Umbilical cord (tissue), 2 donors: ENCODE measurements around the gene DYNLT2. TPM values are rescaled to one million over a fixed set of nuclear protein-coding genes. Genes with fewer than 3 reads are reported as not detected.

Experiments used
- DNase-seq: peaks from one replicate; pipeline ENCODE4 v3.0.0-alpha.2; 2015; ENCODE audit warnings: low spot score
- total RNA-seq: library from RNA; depleted of rRNA; stranded (reverse); fragments of >200 nt; gene quantifications from one replicate; pipeline ENCODE4 v1.2.3, GENCODE V29; 2014; ENCODE audit warnings: low replicate concordance; ENCODE audit not compliant: insufficient read depth

DYNLT2 gene
- total RNA-seq, 1 donor from 2014 or later: 13.0 TPM

DNA sequence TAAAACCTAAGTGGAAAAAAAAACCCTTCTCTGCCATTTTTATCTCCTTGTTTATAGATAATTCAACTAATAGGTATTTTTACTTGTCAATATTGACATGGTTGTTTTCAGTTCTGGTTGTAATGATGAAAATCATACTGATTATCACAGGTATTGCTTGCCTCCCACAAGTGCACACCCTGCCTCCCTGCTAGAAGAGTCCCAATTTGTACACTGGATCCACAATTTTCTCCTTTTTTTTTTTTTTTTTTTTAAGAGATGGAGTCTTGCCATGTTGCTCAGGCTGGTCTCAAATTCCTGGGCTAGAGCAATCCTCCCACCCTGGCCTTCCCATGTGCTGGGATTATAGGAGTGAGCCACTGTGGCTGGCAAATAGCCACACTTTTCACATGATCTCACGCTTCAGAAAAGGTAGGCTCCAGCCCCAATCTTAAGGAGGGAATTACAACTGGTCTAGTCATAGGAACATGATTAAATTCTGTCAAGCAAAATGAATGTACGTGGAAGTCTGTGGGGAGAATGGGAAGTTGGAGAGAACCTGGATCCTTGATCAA, 12.3 kb downstream of the DYNLT2 start:
- no peak for DNase-seq

DNA sequence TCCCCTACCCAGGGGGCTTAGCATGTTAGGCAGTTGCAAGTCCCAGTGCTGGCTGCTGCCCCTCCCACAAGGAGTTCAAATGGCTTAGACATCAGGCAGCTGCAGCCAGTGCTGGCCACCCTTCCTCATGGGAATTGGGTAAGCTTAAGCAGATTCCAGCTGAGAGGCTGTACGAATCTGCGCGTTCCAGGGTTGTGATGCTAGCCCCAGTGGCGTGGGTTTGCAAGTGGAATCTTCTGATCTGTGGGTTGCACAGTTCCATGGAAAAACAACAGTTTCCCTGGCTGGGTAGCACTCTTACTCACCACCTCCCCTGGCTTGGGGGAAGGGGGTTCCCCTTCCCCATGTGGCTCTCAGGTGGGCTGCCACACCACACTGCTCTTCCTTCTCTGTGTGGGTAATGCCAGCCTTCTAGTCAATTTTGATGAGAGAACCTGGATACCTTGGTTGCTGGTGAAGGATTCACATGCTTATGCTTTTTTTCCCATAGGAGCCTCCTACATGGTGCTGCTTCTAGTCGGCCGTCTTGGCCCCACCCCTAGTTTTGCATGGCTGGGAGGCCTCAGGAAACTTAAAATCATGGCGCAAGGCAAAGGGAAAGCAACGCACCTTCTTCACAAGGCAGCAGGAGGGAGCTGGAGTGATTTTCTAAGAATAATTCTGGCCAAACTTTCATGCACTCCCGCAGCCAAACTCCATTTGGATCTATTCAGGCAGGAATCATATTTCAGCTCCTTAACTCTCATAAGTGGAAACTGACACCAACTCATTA, 13.0 kb downstream of the DYNLT2 start:
- no peak for DNase-seq

DNA sequence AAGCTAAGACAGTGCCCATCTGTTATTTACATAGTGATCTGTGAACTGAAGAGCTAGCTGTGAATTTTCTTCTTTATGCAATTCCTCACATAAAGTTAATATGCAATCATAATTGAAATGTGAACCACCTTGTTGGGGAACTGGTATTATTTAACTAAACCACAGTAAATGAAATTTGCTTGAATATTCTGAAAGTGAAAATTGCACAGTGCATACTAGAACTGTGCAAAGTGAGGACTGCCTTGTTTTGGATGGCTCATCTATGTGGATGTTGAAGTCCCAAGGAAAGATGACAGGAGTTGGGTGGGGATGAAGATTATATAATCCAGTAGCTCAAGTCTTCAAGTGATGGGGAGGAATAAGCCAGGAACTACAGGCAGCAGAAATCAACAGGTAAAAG, 21.4 kb downstream of the DYNLT2 start:
- no peak for DNase-seq

DNA sequence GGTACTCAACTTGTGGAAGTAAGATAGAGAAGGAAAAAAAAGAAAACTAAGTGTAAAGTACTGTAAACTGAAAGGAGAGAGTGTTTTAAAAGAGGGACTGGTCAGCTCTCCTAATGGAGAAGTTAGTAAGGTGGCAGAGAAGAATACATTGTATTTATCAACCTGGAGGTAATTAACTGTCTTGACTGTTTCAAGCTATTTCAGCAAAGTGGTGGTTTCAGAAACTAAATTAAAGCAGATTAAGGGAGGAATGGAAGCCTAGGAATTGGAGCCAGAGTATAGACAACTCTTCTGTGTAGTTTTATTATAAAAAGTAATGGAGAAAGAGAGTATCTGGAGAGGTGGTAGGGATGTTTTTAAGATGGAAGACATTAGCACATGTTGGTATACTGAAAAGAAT, 24.4 kb downstream of the DYNLT2 start:
- DNase-seq: no peak

DNA sequence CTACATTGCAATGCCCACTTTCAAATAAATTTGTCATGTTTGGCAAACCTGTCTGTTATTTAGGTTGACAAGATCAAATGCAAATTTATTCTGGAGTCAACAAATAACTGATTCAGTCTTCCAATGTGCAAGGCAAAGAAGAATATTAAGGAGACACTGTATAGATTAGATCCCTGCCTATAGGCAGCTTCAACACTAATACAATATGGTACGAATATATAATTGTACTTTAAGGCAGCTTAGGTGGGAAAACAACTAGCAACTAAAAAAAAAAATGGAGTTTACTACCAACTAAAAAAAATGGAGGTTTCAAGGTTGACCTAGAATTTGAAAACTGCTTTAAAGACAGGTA, 25.3 kb downstream of the DYNLT2 start:
- no peak for DNase-seq

DNA sequence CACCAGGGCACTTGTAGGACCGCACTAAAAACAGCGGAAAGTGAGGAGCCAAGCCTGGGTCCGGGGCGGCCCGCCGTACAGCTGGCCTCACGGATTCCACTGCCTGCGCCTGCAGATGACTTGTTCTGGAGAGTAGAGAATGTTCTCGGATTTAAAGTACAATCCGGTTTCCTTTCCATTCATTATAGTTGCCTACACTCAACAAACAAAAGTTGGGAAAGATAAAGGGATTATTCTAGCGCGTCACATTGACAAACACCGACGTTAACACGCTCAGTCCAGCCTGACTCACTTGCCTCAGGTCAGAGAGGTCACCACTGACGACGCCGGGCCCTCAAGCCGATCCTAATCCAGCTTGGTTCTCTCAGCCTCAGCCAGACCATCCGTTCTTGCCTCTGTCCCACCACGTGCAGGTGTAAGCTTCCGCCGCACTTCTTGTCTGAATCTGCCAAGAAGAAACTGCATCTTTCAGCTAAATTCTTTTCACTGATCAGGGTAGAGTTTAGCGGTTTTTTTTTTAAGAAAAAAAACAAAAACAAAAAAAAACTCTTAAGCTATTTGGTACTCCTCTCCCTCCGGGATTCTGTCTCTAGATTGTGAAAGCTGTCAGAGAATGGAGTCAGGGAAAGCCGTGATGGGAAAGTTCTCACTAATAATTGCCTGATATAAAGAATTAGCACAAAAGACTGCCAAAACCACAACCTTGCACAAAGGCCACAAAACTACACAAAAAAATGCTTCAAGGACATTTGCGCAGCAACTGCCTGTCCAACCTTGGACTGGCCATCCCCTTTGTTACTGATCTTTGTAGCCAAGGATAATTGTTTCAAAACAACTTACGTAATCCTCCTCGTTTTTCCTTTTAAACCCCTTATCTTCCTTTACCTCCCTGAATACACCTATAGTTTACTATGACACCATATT, 26.0 kb downstream of the DYNLT2 start:
- DNase-seq: no peak

DNA sequence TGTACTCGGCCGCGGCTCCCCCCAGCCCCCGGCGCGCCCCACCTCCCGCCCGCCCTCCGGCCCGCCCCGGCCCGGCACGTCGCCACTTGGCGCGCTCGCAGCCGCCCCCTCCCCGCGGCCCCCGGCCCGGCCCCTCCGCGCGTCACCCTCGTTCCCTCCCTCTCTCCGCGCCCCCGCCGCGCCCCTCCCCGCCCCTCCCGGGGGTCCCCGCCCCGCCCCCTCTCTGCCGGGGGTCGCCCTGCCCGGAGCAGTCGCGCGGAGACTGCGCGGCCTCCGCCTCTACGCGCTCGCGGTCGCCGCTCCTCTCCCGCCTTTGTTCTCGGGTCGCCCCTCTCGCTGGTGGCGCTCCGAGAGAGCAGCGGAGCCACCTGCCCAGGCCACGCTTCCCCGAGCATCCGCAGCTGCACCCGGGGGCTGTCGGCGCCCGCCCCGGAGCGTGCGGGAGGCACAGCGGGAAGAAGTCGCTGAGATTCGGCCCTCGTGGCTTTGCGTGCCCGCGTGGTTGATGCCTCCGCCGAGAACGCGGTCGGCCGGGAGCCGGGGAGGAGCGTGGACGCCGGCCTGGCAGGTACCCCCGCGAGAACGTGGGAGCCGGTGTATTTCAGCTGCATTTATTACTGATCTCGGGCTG, 26.8 kb downstream of the DYNLT2 start, which contains the start of gene PHF10:
Gene PHF10, minus strand, starts transcription at position 7 of the 631 bp plus-strand sequence. CDS start 569 bp downstream, outside the sequence.
- peak; percentile 66 for DNase-seq

DNA sequence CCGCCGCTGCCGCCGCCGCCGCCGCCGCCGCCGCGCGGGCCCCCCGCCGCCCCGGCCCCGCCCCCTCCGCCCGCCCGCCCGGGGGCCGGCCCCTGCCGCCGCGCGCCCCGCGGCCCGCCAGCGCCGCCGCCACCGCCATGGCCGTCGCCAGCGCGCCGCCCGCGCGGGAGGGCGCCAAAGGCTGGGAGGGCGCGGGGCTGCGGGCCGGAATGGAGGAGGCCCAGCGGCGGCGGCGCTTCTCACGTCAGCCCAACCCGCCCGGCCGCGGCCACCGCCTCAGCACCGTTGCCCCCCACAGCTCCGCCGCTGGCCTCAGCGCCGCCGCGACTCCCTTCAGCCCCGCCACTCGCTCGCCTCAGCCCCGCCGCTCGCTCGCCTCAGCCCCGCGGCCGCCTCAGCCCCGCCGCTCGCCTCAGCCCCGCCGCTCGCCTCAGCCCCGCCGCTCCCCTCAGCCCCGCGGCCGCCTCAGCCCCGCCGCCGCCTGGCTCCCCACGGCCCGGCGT, 27.3 kb downstream of the DYNLT2 start:
- peak; percentile 33 for DNase-seq

DNA sequence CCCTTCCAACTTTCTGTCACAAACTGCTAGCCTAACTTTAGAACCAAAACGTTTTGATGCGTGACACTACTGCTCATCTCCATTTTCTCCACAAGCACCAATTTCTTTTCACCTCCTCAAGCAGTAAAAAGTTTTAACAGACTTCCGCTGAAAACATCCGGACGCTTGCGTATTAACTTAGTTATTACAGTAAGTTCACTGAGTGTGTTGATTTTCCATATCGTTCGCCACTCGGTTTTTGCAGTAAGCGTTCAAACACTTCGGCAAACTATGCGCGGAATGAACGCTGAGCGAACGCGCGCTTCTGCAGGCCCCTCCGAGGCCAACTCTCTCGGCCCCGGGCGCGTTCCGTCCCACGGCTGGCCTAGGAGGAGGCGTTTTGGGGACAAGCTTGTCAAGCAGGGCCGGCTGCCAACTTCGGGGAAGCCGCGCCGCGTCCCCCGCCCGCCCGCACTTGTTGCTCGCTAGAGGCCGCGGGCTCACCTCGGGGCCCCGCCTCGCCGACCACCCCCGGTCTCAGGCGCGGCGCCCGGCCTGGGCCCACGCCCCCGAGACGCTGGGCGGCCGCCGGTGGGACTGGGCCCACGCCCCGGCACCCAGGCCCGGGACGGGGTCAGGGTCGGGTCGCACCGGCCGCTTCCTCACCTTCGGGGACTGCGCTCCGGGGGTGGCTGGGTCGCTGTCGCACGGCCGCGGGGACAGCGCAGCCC, 28.0 kb downstream of the DYNLT2 start:
- DNase-seq: peak; percentile 77

DNA sequence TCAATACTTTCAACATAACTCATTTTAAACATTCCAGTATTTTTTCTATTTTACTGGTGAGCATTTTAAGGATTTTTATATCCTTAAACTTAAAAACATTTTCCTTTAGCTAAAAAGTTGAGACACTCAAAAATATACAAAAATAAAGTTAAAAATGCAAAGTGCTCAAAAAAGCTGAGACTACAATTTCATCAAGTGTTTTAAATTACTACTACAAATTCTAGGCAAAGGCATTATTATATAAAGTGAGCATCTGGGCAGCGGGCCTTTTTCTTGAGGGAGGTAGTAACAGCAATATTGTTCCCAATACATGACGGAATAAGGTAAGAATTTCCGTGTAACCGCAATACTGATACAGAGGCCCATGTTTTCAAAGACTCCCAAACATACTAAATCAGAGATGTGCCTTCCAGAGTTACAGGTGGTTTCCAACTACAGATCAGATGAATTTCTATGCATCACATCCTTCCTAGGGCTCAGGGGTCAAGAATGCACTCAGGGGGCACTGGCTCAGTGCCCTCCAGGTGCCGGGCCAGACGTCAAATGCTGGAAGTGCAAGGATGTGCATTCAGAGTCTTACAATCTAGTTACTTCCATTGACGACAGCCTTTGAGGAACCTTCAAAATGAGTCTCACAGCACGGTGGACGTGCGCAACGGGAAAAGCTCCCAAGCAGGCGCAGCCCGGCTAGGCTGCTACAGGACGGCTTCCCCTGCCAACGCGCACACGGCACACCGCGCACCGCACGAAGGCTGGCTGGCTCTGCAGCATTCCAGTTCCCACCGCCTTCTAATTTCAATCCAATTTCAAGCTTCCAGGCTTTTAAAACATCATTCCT, 28.8 kb downstream of the DYNLT2 start:
- peak; percentile 59 for DNase-seq

DNA sequence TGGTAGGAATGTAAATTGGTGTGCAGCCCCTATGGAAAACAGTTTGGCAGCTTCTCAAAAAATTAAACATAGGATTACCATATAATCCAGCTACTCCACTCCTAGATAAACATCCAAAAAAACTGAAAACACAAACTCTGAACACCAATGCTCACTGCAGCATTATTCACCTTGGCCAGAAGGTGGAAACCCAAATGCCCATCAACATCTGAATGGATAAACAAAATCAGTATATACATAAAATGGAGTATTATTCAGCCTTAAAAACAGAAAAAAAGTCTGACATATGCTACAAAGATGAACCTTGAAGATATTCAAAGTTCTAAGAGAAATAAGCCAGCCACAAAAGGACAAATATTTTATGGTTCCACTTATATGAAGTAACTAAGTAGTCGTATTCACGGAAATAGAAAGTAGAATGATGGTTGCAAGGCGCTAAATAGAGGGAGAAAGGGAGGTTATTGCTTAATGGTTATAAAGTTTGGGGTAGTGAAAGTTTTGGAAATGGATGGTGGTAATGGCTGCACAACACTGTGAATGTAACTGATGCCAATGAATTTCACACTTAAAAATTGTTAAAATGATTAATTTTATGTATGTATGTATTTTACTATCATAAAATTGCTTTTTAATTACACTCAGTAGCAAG, 31.0 kb downstream of the DYNLT2 start:
- DNase-seq: no peak

DNA sequence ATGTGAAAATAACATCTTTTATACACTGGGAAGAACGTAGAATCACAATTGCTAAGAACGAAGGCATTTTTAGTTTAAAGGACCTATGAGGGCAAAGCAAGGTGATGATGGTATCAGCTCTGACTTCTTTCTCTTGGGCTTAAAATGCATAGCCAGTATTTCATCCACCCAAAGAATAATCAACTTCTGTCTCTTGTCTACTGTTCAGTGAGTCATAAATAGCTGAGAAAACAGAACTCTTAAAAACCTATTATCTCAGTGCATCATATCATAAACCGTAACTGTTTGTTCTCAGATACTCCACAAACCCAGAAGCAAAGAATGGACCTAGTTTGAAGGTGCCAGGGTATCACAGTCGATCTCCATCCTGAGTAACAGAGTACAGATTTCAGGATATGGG, 32.3 kb downstream of the DYNLT2 start:
- no peak for DNase-seq

DNA sequence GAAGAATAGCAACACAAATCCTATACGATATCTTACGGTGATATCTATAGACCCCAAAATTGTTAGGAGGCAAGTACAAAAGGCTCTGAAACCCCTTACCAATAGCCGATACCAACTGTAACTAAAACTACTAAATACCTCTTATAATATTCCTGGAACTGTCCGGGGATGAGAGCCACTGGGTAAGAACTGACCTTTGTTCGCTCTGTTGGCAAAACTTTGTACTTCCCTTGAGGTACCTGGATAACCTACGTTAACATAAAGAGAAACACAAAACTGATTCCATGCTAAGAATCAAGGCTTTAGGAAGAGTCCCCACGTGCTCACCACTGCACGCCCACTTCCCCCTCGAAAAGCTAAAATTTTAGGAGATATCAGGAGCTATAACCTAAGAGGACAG, 36.8 kb downstream of the DYNLT2 start:
- DNase-seq: no peak

DNA sequence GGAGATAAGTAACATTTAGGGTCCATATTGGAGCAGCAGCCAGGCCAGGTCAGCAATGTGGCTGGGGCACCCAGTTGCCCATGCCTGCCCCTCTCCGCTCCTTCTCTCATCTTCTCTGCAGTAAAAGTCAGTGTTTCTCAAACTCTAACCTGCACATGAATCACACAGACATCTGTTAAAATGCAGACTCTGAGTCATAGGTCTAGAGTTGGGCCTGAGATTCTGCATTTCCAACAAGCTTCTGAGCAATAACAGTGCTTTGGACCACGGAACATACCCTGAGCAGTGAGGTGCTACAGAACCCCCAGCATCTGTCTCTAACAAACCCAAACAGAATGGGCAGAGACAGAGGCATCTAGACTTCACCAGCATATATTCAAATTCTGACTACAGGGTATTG, 37.2 kb downstream of the DYNLT2 start:
- no peak for DNase-seq

DNA sequence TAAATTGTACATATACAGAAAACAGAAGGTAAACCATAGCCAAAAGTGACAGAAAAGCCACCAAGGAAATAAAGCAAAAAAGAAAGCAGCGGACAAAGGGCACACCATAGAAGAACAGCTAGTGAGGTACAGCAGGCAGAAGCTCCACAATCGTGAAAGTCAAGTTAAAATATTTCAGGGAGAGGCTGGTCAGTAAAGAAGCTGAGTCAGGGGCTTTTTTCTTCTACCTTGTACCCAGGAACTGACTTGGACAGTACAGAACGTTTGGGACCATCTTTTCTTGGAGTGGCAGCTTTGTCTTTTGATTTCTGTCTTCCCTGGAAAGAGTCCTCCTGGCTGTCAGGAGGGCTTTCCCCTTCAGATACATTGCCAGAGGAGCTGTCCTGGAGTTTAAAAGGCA, 41.4 kb downstream of the DYNLT2 start:
- no peak for DNase-seq

DNA sequence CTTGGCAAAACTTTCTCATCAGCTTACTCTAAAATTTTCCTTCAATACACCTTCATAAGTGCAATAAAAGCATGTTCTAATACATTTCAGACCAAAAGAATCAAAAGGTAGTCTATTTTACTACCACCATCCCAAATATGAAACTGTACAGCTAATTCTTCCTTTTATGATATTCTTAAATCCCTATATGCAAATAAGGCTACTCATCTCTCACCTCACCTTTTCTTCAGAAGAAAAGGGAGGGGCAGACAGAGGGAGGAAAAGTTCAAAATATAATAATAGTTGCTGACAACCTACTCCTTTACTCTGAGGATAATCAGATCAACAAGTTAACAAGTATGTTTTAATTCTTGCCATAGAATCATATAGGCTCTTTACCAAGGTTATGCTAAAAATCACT, 42.1 kb downstream of the DYNLT2 start:
- no peak for DNase-seq

DNA sequence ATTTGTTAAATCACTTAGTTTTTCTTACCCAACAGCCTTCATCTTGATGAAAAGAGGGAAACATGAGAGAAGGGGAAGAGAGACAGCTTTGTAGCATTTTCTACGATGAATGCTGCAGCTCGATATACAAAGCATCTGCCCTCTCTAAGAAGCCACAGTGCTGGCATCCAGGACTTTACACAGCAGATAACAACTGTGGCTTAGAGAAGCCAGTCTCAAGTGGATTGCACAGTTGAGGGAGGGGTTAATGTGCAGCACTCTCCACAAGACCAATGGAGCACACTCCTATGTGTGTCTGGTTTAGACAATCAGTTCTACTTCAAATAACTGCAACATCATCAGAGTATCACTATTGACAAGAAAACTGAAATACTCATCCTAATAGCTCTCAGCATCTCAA, 43.6 kb downstream of the DYNLT2 start:
- DNase-seq: no peak

DNA sequence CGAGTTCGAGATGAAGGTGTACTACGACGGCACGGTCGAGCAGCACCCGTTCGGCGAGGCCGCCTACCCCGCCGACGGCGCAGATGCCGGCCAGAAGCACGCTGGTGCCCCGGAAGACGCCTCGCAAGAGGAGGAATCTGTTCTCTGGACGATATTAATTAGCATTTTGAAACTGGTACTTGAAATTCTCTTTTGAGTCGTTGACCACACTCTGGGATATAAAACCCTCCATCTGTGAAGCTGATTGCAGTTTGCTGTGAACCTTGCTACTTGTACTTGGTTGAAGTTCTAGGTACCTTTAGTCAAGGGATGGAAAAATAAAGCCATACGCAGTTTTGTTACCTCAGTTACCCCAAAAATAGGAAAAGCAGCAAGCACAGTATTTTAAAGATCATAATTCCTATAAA, 48.5 kb downstream of the DYNLT2 start:
- DNase-seq: no peak

DNA sequence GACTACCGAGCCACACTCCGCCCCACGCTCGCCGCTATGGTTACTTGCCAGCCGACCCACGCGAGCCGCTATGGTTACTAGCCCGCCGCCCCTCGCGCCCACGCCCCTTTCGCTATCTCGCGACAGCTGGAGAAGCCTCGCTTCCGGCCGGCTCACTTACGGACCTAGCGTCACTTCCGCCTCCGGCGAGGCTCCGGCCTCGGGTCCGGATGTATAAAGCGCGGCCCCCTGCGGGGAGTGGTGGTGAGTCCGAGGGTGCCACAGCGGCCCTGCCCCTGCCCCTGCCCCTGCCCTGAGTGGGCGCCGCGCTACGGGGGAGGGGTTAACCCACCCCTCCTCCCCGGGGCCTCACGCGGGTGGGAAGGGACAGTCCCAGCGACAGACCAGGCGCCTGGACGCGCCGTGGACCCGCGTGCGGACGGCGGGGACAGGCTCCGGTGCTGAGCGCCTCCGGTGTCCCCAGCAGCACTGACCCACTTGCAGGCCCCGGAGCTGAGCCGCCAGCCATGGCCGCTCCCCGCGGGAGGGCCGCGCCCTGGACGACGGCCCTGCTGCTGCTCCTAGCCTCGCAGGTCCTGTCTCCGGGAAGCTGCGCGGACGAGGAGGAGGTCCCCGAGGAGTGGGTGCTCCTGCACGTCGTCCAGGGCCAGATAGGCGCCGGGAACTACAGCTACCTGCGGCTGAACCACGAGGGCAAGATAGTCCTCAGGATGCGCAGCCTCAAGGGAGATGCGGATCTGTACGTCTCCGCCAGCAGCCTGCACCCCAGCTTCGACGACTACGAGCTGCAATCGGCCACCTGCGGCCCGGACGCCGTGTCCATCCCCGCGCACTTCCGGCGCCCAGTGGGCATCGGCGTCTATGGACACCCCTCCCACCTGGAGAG, 49.2 kb downstream of the DYNLT2 start, which contains the start of the genes C6orf120 and WDR27:
Gene C6orf120, plus strand, starts transcription at position 173 of the 886 bp plus-strand sequence. Its CDS starts 334 bp downstream, at position 507.
Gene WDR27, minus strand, starts transcription at position 76 of the 886 bp plus-strand sequence. CDS start 13,024 bp downstream, outside the sequence.
- peak; percentile 97 for DNase-seq
